SU-DHL-6 (cell line): ENCODE data around the gene OAF.

Experiments used
- H2AFZ ChIP-seq: fragments of 200-600 bp; sonication (generic); 2 replicates; pipeline ENCODE4 v1.6.1; 2014; ENCODE audit warnings: low read depth, mild to moderate bottlenecking, moderate library complexity, mixed read lengths, antibody characterized with exemption, low read length; ENCODE audit not compliant: severe bottlenecking
- H3F3A ChIP-seq: fragments of 200-600 bp; shearing (Covaris generic); 2 replicates; pipeline ENCODE4 v1.6.0; 2016; ENCODE audit warnings: antibody characterized with exemption, mild to moderate bottlenecking; ENCODE audit not compliant: insufficient read depth
- H3K27ac ChIP-seq: fragments of 200-600 bp; sonication (generic); 2 replicates; pipeline ENCODE4 v1.5.1; 2016; ENCODE audit warnings: low read depth, mild to moderate bottlenecking, low read length, moderate library complexity, mixed read lengths
- H3K27me3 ChIP-seq: fragments of 200-600 bp; sonication (generic), shearing (Covaris generic); 2 replicates; pipeline ENCODE4 v1.6.0; 2014; ENCODE audit warnings: mild to moderate bottlenecking, low read length
- H3K36me3 ChIP-seq: fragments of 200-600 bp; sonication (generic); 2 replicates; pipeline ENCODE4 v1.6.1; 2014; ENCODE audit warnings: mild to moderate bottlenecking, low read length, mixed read lengths
- H3K4me2 ChIP-seq: fragments of 300-600, 200-600 bp; shearing (Covaris generic), sonication (generic); 2 replicates; pipeline ENCODE4 v1.6.0; 2014; ENCODE audit warnings: low read length, low read depth, mild to moderate bottlenecking; ENCODE audit not compliant: poor library complexity, severe bottlenecking
- H3K4me3 ChIP-seq: fragments of 200-600 bp; sonication (generic); 2 replicates; pipeline ENCODE4 v1.5.1; 2014; ENCODE audit warnings: antibody characterized with exemption, low read length, mild to moderate bottlenecking, mixed read lengths; ENCODE audit not compliant: insufficient read depth, poor library complexity, severe bottlenecking
- H3K79me2 ChIP-seq: fragments of 200-600 bp; sonication (generic); 2 replicates; pipeline ENCODE4 v1.6.1; 2014; ENCODE audit warnings: mild to moderate bottlenecking, low read length, moderate library complexity; ENCODE audit not compliant: insufficient read depth
- H3K9ac ChIP-seq: fragments of 200-600 bp; sonication (generic); 2 replicates; pipeline ENCODE4 v1.7.0; 2014; ENCODE audit warnings: mild to moderate bottlenecking, low read length
- H3K9me2 ChIP-seq: fragments of 200-600 bp; sonication (generic); replicated peaks from 2 replicates; pipeline ENCODE4 v1.6.1; 2014; ENCODE audit warnings: low read length; ENCODE audit not compliant: insufficient read depth
- H3K9me3 ChIP-seq: fragments of 200-600 bp; sonication (generic); 2 replicates; pipeline ENCODE4 v1.6.1; 2014; ENCODE audit warnings: low read length, mixed read lengths; ENCODE audit not compliant: insufficient read depth
- H4K20me1 ChIP-seq: fragments of 200-600 bp; sonication (generic); 2 replicates; pipeline ENCODE4 v1.6.1; 2014; ENCODE audit warnings: low read depth, mild to moderate bottlenecking, antibody characterized with exemption, low read length, moderate library complexity, mixed read lengths
- CTCF ChIP-seq: fragments of 200-600 bp; sonication (generic); IDR thresholded peaks from one replicate; pipeline ENCODE4 v1.5.1; 2017; ENCODE audit warnings: antibody characterized with exemption, mild to moderate bottlenecking, low read length, moderate library complexity; ENCODE audit not compliant: insufficient read depth, poor library complexity, severe bottlenecking
- EZH2phosphoT487 ChIP-seq: fragments of 200-600 bp; sonication (generic), shearing (Covaris generic); conservative IDR thresholded peaks from 2 replicates; pipeline ENCODE4 v1.6.1; 2018; ENCODE audit warnings: mild to moderate bottlenecking, antibody characterized with exemption, low read length, moderate library complexity, mixed read lengths

The OAF gene

GRCh38 chr11:120208001-120208441, 2.8 kb upstream of the OAF start:
- Histone ChIP-seq H3K9me3 (no peaks in the 10 kb centered on the region), H2AFZ (no peak overlapping the region), H3K79me2 (no peaks in the 10 kb centered on the region), H3F3A (no peaks in the 10 kb centered on the region), H3K36me3 (no peaks in the 10 kb centered on the region), H3K9ac (no peak overlapping the region), H4K20me1 (no peaks in the 10 kb centered on the region), H3K27me3 (no peaks in the 10 kb centered on the region; the same call in 1 of the 2 replicates), H3K4me3 (no peak overlapping the region), H3K27ac (no peak overlapping the region), H3K9me2 (no peaks in the 10 kb centered on the region), H3K4me2 (no peak overlapping the region)
- no peak for TF ChIP-seq CTCF
- no peak for TF ChIP-seq EZH2phosphoT487

- no peak overlapping the region for H3K4me2 ChIP-seq
- H3F3A ChIP-seq = no peaks in the 10 kb centered on the region
- H3K27ac ChIP-seq = no peak overlapping the region
- H3K79me2 ChIP-seq = no peaks in the 10 kb centered on the region
- H3K27me3 ChIP-seq = no peaks in the 10 kb centered on the region
- TF ChIP-seq EZH2phosphoT487 (no peak), CTCF (no peak)
- H3K4me3 ChIP-seq = no peak overlapping the region
- no peak overlapping the region for H3K9ac ChIP-seq
- H4K20me1 ChIP-seq = no peaks in the 10 kb centered on the region
- no peaks in the 10 kb centered on the region for H3K36me3 ChIP-seq
- no peaks in the 10 kb centered on the region for H3K9me2 ChIP-seq
- H2AFZ ChIP-seq = no peak overlapping the region
- no peaks in the 10 kb centered on the region for H3K9me3 ChIP-seq
Observed at GRCh38 chr11:120208777-120209176, 2.1 kb upstream of the OAF start.

GRCh38 chr11:120209746-120210625, 846 bp upstream of the OAF start:
- H3K9me3 ChIP-seq = no peaks in the 10 kb centered on the region
- peak overlapping the region; percentile 48 for H3K4me3 ChIP-seq
- H3K27me3 ChIP-seq = no peaks in the 10 kb centered on the region
- no peaks in the 10 kb centered on the region for H3K36me3 ChIP-seq
- H3K9me2 ChIP-seq = no peaks in the 10 kb centered on the region
- no peak overlapping the region for H3K27ac ChIP-seq
- TF ChIP-seq EZH2phosphoT487 (no peak), CTCF (no peak)
- H3K9ac ChIP-seq = peak overlapping the region; percentile 41; the same call in 1 of the 2 replicates
- peak overlapping the region; percentile 61 for H3K4me2 ChIP-seq
- H4K20me1 ChIP-seq = no peaks in the 10 kb centered on the region
- H3K79me2 ChIP-seq = no peaks in the 10 kb centered on the region
- no peaks in the 10 kb centered on the region for H3F3A ChIP-seq
- peak overlapping the region; percentile 84 for H2AFZ ChIP-seq
